ENCODE results near the gene WDR54. TPM values are rescaled to one million over a fixed set of nuclear protein-coding genes. Genes with fewer than 3 reads are reported as not detected.
"Not testable (repeated sequence)": the region's sequence is repeated elsewhere in the genome, so short reads cannot be mapped to it uniquely, and the experiment has no call there.

Gene WDR54
- polyA plus RNA-seq, 1 of the 3 experiments (the other 2 are of a cell fraction): 61.6 TPM

GRCh38 chr2:74460187-74460586 lies 38.7 kb downstream of the WDR54 start:
- not testable (repeated sequence) for H3K27me3 ChIP-seq (ENCODE audit: insufficient read depth)

GRCh38 chr2:74461187-74462053 lies 39.9 kb downstream of the WDR54 start:
- WGBS (ENCODE audit: low lambda C conversion rate): 92% methylated on average over 15 of the region's 27 CpGs
- no peak overlapping the region for H3K4me3 ChIP-seq (ENCODE audit: low read depth in 2 of 2, low read length in 1 of 2)
- TF ChIP-seq IRF3 (IDR thresholded peaks at IDR 0.05; ENCODE audit: low read depth, low read length) (no peak), CTCF (IDR thresholded peaks at IDR 0.05) (peak; percentile 37)
- peaks cover 5 to 30% of the 10 kb centered on the region in 2 experiments; a peak in 2 of 4 replicates for H3K4me1 ChIP-seq (ENCODE audit: control insufficient read depth in 1 of 2, insufficient read depth in 2 of 2, low read depth in 1 of 2, low read length in 1 of 2)
- H3K79me2 ChIP-seq (ENCODE audit: insufficient read depth): peaks cover 49% of the 10 kb centered on the region
- ChIA-PET POLR2A (interaction anchor here (2.1 to 5.9 kb wide), 2 partner anchors 13 to 20 kb away, joined by 8 to 60 read pairs; partner anchors contain the start of gene MRPL53), CTCF (interaction anchor here (1.1 to 1.2 kb wide), 2 partner anchors 8 to 127 kb away, joined by 3 to 4 read pairs; no protein-coding TSS in a partner anchor)
- no peak overlapping the region for H2AFZ ChIP-seq (ENCODE audit: low read depth)
- peak; percentile 41 for DNase-seq
- H3K36me3 ChIP-seq (replicated peaks in 1 of 2; ENCODE audit: control insufficient read depth in 1 of 2, insufficient read depth in 2 of 2, low read length in 1 of 2): peaks cover 0 to 28% of the 10 kb centered on the region in 2 experiments
- H4K20me1 ChIP-seq (ENCODE audit: insufficient read depth): no peaks in the 10 kb centered on the region
- no peaks in the 10 kb centered on the region for H3K9me3 ChIP-seq
- peaks cover 6% of the 10 kb centered on the region for H3F3A ChIP-seq (replicated peaks; ENCODE audit: insufficient read depth)
- no peak overlapping the region for H3K9ac ChIP-seq
- H3K9me2 ChIP-seq: no peaks in the 10 kb centered on the region
- no peak overlapping the region; a peak in 1 of 4 replicates for H3K27ac ChIP-seq (ENCODE audit: low read depth in 2 of 2, low read length in 1 of 2)
- no peaks in the 10 kb centered on the region for H3K27me3 ChIP-seq (ENCODE audit: insufficient read depth)
- no peak overlapping the region for H3K4me2 ChIP-seq

More at GRCh38 chr2:74460187-74460586, 38.7 kb downstream of the WDR54 start:
- peaks cover 14 to 41% of the 10 kb centered on the region in 2 experiments; a peak in 3 of 4 replicates for H3K4me1 ChIP-seq (ENCODE audit: control insufficient read depth in 1 of 2, insufficient read depth in 2 of 2, low read depth in 1 of 2, low read length in 1 of 2)
- peak overlapping the region in 1 of 2 experiments; percentile 19; a peak in 1 of 4 replicates for H3K27ac ChIP-seq (ENCODE audit: low read depth in 2 of 2, low read length in 1 of 2)
- ChIA-PET CTCF (interaction anchor here (1.1 kb wide), 1 partner anchor 128 kb away, joined by 3 read pairs; no protein-coding TSS in a partner anchor), POLR2A (interaction anchor here (0.6 to 5.9 kb wide), 5 partner anchors 14 to 113 kb away, joined by 3 to 60 read pairs (median 8); partner anchors contain the start of genes C2orf81, MRPL53 and WDR54)
- DNase-seq; H3K4me3 ChIP-seq (ENCODE audit: low read depth in 2 of 2, low read length in 1 of 2); H3K9ac ChIP-seq; H3K9me2 ChIP-seq; H3K9me3 ChIP-seq; H4K20me1 ChIP-seq (ENCODE audit: insufficient read depth); H3F3A ChIP-seq (replicated peaks; ENCODE audit: insufficient read depth); H2AFZ ChIP-seq (ENCODE audit: low read depth): not testable (repeated sequence)
- 82% methylated on average over 5 of the region's 10 CpGs for WGBS (ENCODE audit: low lambda C conversion rate)
- 0 out of 2 replicates have a peak overlapping the region, but pooled peaks have one; percentile 84 for H3K4me2 ChIP-seq
- H3K79me2 ChIP-seq (ENCODE audit: insufficient read depth): peaks cover 47% of the 10 kb centered on the region
- peaks cover 0 to 33% of the 10 kb centered on the region in 2 experiments for H3K36me3 ChIP-seq (replicated peaks in 1 of 2; ENCODE audit: control insufficient read depth in 1 of 2, insufficient read depth in 2 of 2, low read length in 1 of 2)
